Nucleus accumbens (tissue), 56 donors: Measurements from ENCODE around the gene SRP9.
A peak's percentile ranks its signal among the peaks of the same experiment; 100 is the strongest.
"Not testable (repeated sequence)": the region's sequence is repeated elsewhere in the genome, so short reads cannot be mapped to it uniquely, and the experiment has no call there.

Experiments
- DNase-seq, 56 donors: peaks; one replicate each; lab custom pipeline; 2025; lab: John Stamatoyannopoulos, UW

SRP9 gene

GRCh38 chr1:225754940-225755641, 22.5 kb upstream of the SRP9 start:
- DNase-seq, result no peak

DNA sequence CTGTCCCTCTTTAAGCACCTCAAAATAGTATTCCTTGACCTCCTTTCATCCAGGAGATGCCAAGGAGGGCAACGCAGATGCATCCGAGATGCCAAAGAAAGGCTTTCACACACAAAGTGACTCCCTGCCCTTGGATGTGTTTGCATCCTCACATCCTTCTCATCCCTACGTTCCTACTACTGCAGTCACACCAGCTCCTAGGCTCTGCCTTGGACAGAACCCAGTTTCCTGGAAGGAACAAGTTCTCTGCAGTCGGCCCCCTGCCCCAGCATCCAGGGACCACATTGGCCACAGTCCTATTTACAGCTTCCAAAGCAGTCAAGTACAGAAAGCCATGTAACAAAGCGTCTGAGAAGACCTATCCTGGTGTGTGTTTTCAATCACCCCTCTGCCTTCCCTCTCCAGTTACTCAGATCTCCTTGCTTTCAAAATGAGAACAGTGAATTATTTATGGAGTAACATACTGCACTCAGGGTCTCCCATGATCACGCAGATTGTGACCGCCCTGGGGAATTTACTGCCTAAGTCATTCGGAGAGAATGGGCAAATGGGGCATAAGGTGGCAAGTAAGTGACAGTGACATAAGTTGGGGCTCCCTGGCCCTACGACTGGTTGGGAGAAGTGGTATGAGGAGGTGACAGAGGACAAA, 21.8 kb upstream of the SRP9 start:
- DNase-seq, result no peak

GRCh38 chr1:225757927-225758656, 19.5 kb upstream of the SRP9 start:
- no peak for DNase-seq

DNA sequence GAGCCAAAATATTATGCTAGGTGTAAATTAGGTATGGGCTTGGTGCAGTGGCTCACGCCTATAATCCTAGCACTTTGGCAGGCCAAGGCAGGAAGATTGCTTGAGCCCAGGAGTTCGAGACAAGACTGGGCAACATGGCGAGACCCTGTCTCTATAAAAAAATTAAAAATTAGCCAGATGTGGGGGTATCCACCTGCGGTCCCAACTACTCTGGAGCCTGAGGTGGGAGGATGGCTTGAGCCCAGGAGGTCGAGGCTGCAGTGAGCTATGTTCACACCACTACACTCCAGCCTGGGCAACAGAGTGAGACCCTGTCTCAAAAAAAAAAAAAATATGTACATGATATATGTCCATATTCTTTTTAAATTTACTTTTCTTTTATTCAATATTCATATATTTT, 17.7 kb upstream of the SRP9 start:
- not testable (repeated sequence) for DNase-seq

DNA sequence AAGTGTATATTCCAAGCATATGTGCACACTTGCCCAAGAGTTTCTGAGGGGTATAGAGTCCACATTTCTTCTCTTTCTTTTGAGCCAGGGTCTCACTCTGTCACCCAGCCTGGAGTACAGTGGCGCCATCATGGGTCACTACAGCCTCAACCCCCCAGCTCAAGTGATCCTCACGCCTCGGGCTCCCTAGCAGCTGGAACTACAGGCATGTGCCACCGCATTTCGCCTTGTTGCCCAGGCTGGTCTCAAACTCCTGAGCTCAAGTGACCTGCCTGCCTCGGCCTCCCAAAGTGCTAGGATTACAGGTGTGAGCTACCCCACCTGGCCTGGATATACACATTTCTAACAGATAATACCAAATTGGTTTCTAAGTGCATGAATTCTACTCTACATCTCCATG, 17.1 kb upstream of the SRP9 start:
- no peak for DNase-seq

DNA sequence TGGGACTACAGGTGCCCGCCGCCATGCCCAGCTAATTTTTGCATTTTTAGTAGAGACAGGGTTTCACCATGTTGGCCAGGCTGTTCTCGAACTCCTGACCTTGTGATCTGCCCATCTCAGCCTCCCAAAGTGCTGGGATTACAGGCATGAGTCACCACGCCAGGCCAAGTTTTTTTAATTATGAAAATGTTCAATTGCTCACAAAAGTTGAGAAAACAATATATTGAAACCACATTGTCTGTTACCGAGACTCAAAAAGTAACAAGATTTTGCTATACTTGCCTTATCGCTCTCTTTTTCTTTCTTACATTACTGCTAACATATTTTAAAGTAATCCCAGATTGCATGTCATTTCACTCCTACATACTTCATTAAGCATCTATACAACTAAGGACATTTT, 16.2 kb upstream of the SRP9 start:
- DNase-seq, result not testable (repeated sequence)

DNA sequence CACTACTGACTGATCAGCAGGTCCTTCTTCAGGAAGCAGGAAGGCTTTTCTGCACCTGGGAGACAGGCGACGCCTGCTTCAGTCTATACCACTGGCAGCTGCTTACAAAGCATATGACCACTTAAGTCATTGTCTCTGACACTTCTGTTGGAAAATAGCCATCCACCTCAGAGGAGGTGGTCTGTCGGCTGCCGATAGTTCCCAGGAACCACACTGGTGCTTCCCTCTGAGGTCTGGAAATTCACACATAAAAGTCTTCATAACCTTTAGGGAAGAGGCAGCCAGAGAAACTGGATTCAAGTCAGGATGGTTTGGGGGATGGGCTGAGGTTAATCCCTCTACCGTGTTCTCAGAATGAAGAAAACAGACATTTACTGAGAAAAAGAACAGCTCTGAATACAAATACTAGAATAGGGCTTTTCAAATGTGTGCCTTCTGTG, 15.6 kb upstream of the SRP9 start:
- no peak for DNase-seq

- no peak for DNase-seq
Observed at GRCh38 chr1:225762444-225762843, 15.2 kb upstream of the SRP9 start.

DNA sequence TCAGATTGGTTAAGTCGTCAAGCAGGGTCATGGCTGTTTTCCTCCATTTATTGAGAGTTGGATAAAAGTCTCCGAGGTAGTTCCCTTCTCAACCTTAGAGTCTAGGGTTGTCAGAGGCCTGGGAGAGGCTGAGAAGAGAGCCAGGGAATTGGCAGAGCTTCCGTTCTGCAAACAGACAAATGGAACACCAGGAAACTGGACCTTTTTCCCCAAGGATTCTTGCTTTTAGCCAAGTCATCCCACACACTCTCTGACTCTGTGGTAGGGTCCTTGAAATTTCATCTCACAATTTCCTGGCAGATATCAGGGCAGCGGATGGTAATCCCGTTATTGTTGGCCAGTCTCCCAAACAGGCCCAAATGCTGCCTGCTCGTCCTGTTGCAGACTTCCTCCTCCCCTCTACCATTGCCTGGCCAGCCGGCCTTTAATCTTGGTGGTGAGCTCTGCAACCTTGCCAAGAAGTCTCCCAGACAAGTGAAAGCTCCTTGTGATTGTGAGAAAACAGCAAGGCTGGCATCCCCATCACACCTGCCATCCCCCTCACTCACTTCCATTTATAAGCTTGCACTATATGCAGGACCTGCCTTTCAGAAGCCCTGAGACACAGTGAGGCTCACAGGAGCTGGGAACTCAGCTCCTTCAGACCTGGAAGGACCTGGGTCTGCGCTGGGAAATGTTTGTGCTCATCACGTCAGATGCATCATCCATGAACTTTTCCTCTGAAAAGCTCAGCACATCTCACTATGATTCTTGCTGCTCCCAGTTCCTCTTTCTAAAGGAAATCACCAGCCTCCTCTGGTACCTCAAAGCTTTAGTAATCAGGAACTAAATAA, 13.7 kb upstream of the SRP9 start:
- no peak for DNase-seq

GRCh38 chr1:225765982-225766674, 11.5 kb upstream of the SRP9 start:
- no peak for DNase-seq

- DNase-seq, result peak in 1 of 56 donors; percentile 60
Observed at GRCh38 chr1:225766967-225767633, 10.5 kb upstream of the SRP9 start.

DNA sequence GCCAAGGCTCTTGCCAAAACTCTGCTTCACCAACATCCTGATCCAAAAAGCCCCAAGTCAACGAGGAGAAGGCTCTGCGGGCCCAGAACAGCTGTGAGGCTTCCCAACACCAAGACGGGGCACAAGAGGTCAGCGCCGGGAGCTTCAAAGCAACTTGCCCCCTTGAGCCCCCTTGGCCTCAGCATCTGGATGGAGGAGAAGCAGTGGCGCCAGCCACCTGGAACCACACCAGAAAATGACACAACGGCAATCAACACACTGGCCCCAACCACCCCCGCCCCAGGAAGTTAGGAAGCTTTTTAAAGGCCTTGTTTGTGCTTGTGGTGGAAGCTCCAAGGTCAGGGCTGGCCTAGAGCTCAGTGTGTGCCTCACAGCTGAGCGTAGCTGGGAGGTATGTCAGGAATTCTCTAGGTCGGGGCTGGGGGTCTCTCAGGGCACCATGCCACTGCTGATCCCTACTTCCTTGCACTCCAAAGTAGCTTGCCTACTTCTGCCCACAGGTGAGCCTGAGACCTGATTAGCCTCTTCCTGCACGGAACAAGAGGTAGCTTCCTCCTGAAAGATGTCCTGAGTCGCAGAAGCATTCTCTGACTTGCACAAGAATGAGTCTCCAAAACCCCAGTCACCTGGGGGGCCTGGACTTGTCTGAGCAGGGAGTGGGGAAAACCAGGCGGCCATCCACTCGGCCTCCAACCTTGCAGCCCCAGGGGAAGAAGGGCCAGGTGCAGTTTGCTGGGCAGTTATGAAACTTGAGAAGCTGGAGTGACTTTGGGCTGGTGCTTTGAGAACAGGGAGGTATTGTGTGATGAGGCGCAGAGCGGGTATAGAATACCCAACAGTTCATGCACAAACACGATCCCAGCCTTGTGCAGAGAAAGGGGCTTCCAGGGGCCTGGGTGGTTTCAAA, 9.7 kb upstream of the SRP9 start:
- peak in 4 of 56 donors; percentile 4 to 46 (median 12) for DNase-seq

- no peak for DNase-seq
Observed at GRCh38 chr1:225768662-225769426, 8.8 kb upstream of the SRP9 start.

DNA sequence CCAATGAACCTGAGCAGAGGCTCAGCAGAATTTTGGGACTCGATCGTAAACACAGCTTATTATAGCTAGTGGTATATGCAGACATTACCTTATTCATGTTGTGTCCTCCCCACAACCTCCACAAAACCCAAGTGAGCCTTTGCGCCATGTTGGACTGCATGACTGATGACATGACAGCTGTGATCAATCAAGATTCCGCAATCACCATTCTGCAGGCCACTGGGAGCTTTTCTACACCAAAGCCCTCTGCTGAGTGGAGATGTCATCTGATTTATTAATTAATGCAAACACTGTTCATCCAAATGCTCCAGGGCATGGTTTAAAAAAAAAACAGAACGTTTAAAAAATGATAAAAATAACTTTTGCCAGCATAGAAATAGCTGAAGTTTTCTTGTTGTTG, 7.9 kb upstream of the SRP9 start:
- no peak for DNase-seq

GRCh38 chr1:225770561-225771248, 6.9 kb upstream of the SRP9 start:
- DNase-seq, result peak in 15 of 56 donors; percentile 10 to 65 (median 23)

- no peak for DNase-seq
Observed at GRCh38 chr1:225771661-225772322, 5.8 kb upstream of the SRP9 start.
